OCI-LY7 (cell line): Measurements from ENCODE around the gene EFNA2.

Experiments used
- CTCF ChIP-seq: fragments of 200-600 bp; sonication (generic); conservative IDR thresholded peaks from 2 replicates; pipeline ENCODE4 v1.5.1; 2014; ENCODE audit warnings: mild to moderate bottlenecking, antibody characterized with exemption, low read length, moderate library complexity, mixed read lengths
- EZH2phosphoT487 ChIP-seq: fragments of 200-600 bp; sonication (generic); IDR thresholded peaks from 2 replicates; pipeline ENCODE4 v1.6.1; 2018; ENCODE audit warnings: low read depth, borderline replicate concordance, mild to moderate bottlenecking, mixed run types, antibody characterized with exemption, low read length, moderate library complexity, mixed read lengths

- TF ChIP-seq CTCF (no peak), EZH2phosphoT487 (no peak)
These were observed 13.9 kb upstream of the EFNA2 start for GRCh38 chr19:1271528-1272422.
